ENCODE data around the gene PDZD2. TPM values are rescaled to one million over a fixed set of nuclear protein-coding genes. Genes with fewer than 3 reads are reported as not detected.

The PDZD2 gene
- polyA plus RNA-seq, 3 donors: 0.10 TPM; not detected in 2

DNA sequence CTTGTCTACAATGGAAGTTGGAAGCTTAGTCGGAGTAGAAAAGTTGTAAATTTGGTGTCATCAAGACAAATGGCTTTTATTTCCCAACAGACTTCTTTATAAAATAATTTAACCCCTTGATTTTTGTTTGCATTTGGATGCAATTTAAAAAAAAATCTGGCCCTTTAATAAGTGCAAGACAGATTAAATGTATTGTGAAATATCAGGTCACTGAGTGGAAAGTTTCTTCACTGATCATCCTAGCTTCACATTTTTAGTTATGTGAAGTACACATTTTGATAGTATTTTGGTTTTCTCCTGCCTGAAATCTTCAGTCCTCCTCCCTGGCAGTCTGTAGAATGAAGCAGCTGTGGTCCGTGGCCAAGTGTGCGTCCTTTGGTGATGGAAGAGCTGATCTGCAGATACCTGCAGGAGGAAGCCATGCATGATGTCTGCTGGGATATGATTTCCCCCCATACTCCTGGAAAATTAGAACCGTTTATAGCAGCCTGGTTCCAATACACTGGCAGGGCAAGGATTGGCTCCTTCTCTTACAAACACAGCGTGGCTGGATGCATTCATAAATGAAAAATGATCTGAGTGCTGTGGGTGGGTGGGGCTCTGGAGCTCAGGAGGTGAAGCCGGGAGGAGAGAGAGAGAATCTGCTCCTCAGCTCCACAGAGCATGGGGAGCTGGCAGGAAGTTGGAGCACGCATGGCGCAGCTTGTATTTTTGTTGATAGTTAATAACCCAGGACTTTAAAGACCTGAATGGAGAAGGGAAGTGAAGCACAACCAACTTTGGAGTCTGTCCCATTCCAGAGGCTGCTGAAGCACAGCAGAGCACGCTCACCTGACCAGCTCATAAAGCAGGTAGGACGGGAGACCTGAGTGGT lies 296.8 kb downstream of the PDZD2 start:
- TF ChIP-seq, protein P1, sequence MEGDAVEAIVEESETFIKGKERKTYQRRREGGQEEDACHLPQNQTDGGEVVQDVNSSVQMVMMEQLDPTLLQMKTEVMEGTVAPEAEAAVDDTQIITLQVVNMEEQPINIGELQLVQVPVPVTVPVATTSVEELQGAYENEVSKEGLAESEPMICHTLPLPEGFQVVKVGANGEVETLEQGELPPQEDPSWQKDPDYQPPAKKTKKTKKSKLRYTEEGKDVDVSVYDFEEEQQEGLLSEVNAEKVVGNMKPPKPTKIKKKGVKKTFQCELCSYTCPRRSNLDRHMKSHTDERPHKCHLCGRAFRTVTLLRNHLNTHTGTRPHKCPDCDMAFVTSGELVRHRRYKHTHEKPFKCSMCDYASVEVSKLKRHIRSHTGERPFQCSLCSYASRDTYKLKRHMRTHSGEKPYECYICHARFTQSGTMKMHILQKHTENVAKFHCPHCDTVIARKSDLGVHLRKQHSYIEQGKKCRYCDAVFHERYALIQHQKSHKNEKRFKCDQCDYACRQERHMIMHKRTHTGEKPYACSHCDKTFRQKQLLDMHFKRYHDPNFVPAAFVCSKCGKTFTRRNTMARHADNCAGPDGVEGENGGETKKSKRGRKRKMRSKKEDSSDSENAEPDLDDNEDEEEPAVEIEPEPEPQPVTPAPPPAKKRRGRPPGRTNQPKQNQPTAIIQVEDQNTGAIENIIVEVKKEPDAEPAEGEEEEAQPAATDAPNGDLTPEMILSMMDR (IDR thresholded peaks at IDR 0.05): no peak
- Histone ChIP-seq H3K79me2 (ENCODE audit: insufficient read depth, low read length) (no peaks in the 10 kb centered on the region), H3K36me3 (replicated peaks in 1 of 2; ENCODE audit: control insufficient read depth in 1 of 2, insufficient read depth in 2 of 2, low read length in 2 of 2) (no peaks in the 10 kb centered on the region), H3K4me2 (replicated peaks; ENCODE audit: extremely low read depth, low read length, poor library complexity, severe bottlenecking) (no peak overlapping the region), H4K20me1 (ENCODE audit: insufficient read depth, low read length) (no peaks in the 10 kb centered on the region), H2AFZ (ENCODE audit: insufficient read depth, low read depth, low read length, poor library complexity, severe bottlenecking) (no peak overlapping the region), H3K27me3 (ENCODE audit: control insufficient read depth in 2 of 2, insufficient read depth in 2 of 2, low read length in 2 of 2) (no peaks in the 10 kb centered on the region), H3K4me1 (ENCODE audit: control insufficient read depth in 1 of 2, insufficient read depth in 2 of 2, low read length in 2 of 2) (peaks cover 12 to 21% of the 10 kb centered on the region in 2 donors), H3K9ac (ENCODE audit: insufficient read depth, low read length, poor library complexity, severe bottlenecking) (no peak overlapping the region), H3K27ac (ENCODE audit: low read depth in 1 of 2, low read length in 2 of 2) (no peak overlapping the region), H3K9me3 (replicated peaks in 1 of 2; ENCODE audit: control insufficient read depth in 1 of 2, insufficient read depth in 1 of 2, low read length in 2 of 2) (no peaks in the 10 kb centered on the region), H3K4me3 (replicated peaks in 1 of 3; ENCODE audit: low read depth in 2 of 3, low read length in 3 of 3) (no peak overlapping the region)
- WGBS (ENCODE audit: insufficient coverage): 93% methylated on average over 3 of the region's 10 CpGs
- Mint-ChIP-seq H3K27me3 (ENCODE audit: low read depth in 3 of 3) (peaks cover 0 to 4% (median 0%) of the 10 kb centered on the region in 3 donors), H3K27ac (no peak overlapping the region), H3K4me3 (no peak overlapping the region), H3K9me3 (peaks cover 0 to 5% (median 2%) of the 10 kb centered on the region in 7 donors), H3K36me3 (no peaks in the 10 kb centered on the region), H3K4me1 (peaks cover 46% of the 10 kb centered on the region)
- intact Hi-C loops (cut with micrococcal nuclease): no loop called here
- DNase-seq: no peak

- Mint-ChIP-seq H3K27ac (no peak overlapping the region), H3K9me3 (peaks cover 0 to 5% (median 2%) of the 10 kb centered on the region in 7 donors), H3K4me1 (peaks cover 41% of the 10 kb centered on the region), H3K36me3 (no peaks in the 10 kb centered on the region), H3K27me3 (ENCODE audit: low read depth in 3 of 3) (peaks cover 0 to 4% (median 0%) of the 10 kb centered on the region in 3 donors), H3K4me3 (no peak overlapping the region)
- H2AFZ ChIP-seq (ENCODE audit: insufficient read depth, low read depth, low read length, poor library complexity, severe bottlenecking): no peak overlapping the region
- TF ChIP-seq, protein P1 (IDR thresholded peaks at IDR 0.05): no peak
- no peaks in the 10 kb centered on the region for H3K9me3 ChIP-seq (replicated peaks in 1 of 2; ENCODE audit: control insufficient read depth in 1 of 2, insufficient read depth in 1 of 2, low read length in 2 of 2)
- 85% methylated on average over 4 of the region's 5 CpGs for WGBS (ENCODE audit: insufficient coverage)
- H3K79me2 ChIP-seq (ENCODE audit: insufficient read depth, low read length): no peaks in the 10 kb centered on the region
- intact Hi-C loops (cut with micrococcal nuclease): no loop called here
- no peaks in the 10 kb centered on the region for H4K20me1 ChIP-seq (ENCODE audit: insufficient read depth, low read length)
- no peaks in the 10 kb centered on the region for H3K36me3 ChIP-seq (replicated peaks in 1 of 2; ENCODE audit: control insufficient read depth in 1 of 2, insufficient read depth in 2 of 2, low read length in 2 of 2)
- H3K4me1 ChIP-seq (ENCODE audit: control insufficient read depth in 1 of 2, insufficient read depth in 2 of 2, low read length in 2 of 2): peaks cover 12 to 18% of the 10 kb centered on the region in 2 donors
- no peaks in the 10 kb centered on the region for H3K27me3 ChIP-seq (ENCODE audit: control insufficient read depth in 2 of 2, insufficient read depth in 2 of 2, low read length in 2 of 2)
- H3K27ac ChIP-seq (ENCODE audit: low read depth in 1 of 2, low read length in 2 of 2): no peak overlapping the region
- DNase-seq: no peak
- no peak overlapping the region for H3K9ac ChIP-seq (ENCODE audit: insufficient read depth, low read length, poor library complexity, severe bottlenecking)
- H3K4me2 ChIP-seq (replicated peaks; ENCODE audit: extremely low read depth, low read length, poor library complexity, severe bottlenecking): no peak overlapping the region
- no peak overlapping the region for H3K4me3 ChIP-seq (replicated peaks in 1 of 3; ENCODE audit: low read depth in 2 of 3, low read length in 3 of 3)
Observed at GRCh38 chr5:31936683-31937082, 297.8 kb downstream of the PDZD2 start.

All from CD14-positive monocyte (primary cell).